ENCODE measurements around the gene NEK4. TPM values are rescaled to one million over a fixed set of nuclear protein-coding genes. Genes with fewer than 3 reads are reported as not detected.

The NEK4 gene
- polyA plus RNA-seq, 1 of the 3 experiments (the other 2 are of a cell fraction) = 8.8 TPM

- Histone ChIP-seq H2AFZ (ENCODE audit: low read depth) (no peak overlapping the region), H3K36me3 (replicated peaks in 1 of 2; ENCODE audit: control insufficient read depth in 1 of 2, insufficient read depth in 2 of 2, low read length in 1 of 2) (peaks cover 54 to 65% of the 10 kb centered on the region in 2 experiments), H3K4me1 (ENCODE audit: control insufficient read depth in 1 of 2, insufficient read depth in 2 of 2, low read depth in 1 of 2, low read length in 1 of 2) (no peaks in the 10 kb centered on the region), H3K4me3 (ENCODE audit: low read depth in 2 of 2, low read length in 1 of 2) (no peak overlapping the region), H3K79me2 (ENCODE audit: insufficient read depth) (peaks cover 10% of the 10 kb centered on the region), H3K27ac (ENCODE audit: low read depth in 2 of 2, low read length in 1 of 2) (no peak overlapping the region), H4K20me1 (ENCODE audit: insufficient read depth) (no peaks in the 10 kb centered on the region), H3K9ac (no peak overlapping the region), H3F3A (replicated peaks; ENCODE audit: insufficient read depth) (no peaks in the 10 kb centered on the region), H3K9me2 (no peaks in the 10 kb centered on the region), H3K27me3 (ENCODE audit: insufficient read depth) (no peaks in the 10 kb centered on the region), H3K4me2 (no peak overlapping the region), H3K9me3 (no peaks in the 10 kb centered on the region)
- POLR2A ChIA-PET = no interaction called here
- WGBS (ENCODE audit: low lambda C conversion rate) = 94% methylated on average over 2 of the region's 2 CpGs
- CTCF ChIA-PET = no interaction called here
- no peak for DNase-seq
- TF ChIP-seq RCOR1 (IDR thresholded peaks at IDR 0.05; ENCODE audit: low read length) (no peak), GABPA (IDR thresholded peaks at IDR 0.05; ENCODE audit: low read depth) (no peak), CTCF (IDR thresholded peaks at IDR 0.05) (no peak), EZH2phosphoT487 (IDR thresholded peaks at IDR 0.05; ENCODE audit: borderline replicate concordance, low read depth) (no peak)
Measured at GRCh38 chr3:52763466-52763865, 7.3 kb downstream of the NEK4 start.

DNA sequence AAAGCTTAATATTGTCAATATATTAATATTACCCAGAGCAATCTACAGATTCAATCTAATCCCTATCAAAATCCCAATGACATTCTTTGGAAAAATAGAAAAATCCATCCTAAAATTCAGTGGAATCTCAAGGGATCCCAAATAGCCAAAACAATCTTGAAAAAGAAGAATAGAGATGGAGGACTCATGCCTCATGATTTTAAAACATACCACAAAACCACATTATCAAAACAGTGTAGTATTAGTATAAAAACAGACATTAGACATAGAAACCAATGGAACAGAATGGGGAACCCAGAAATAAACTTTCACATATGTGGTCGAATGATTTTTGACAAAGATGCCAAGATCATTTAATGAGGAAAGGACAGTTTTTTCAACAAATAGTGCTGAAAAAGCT is 14.6 kb downstream of the NEK4 start:
- Histone ChIP-seq H3K4me1 (ENCODE audit: control insufficient read depth in 1 of 2, insufficient read depth in 2 of 2, low read depth in 1 of 2, low read length in 1 of 2) (no peaks in the 10 kb centered on the region), H3K79me2 (ENCODE audit: insufficient read depth) (0 out of 2 replicates have a peak, but pooled peaks cover 2% of the 10 kb centered on the region), H3K36me3 (replicated peaks in 1 of 2; ENCODE audit: control insufficient read depth in 1 of 2, insufficient read depth in 2 of 2, low read length in 1 of 2) (peaks cover 32 to 63% of the 10 kb centered on the region in 2 experiments), H3F3A (replicated peaks; ENCODE audit: insufficient read depth) (no peaks in the 10 kb centered on the region), H3K9ac (no peak overlapping the region), H3K27ac (ENCODE audit: low read depth in 2 of 2, low read length in 1 of 2) (no peak overlapping the region), H3K9me3 (no peaks in the 10 kb centered on the region), H2AFZ (ENCODE audit: low read depth) (no peak overlapping the region), H4K20me1 (ENCODE audit: insufficient read depth) (no peaks in the 10 kb centered on the region), H3K27me3 (ENCODE audit: insufficient read depth) (no peaks in the 10 kb centered on the region), H3K9me2 (no peaks in the 10 kb centered on the region), H3K4me2 (no peak overlapping the region), H3K4me3 (ENCODE audit: low read depth in 2 of 2, low read length in 1 of 2) (no peak overlapping the region)
- TF ChIP-seq MEF2A (IDR thresholded peaks at IDR 0.05; ENCODE audit: borderline replicate concordance, low read depth) (no peak), POLR2AphosphoS5 (IDR thresholded peaks at IDR 0.05; ENCODE audit: low read depth, low read length) (no peak), MAX (IDR thresholded peaks at IDR 0.05; ENCODE audit: low read depth) (no peak), RFX5 (IDR thresholded peaks at IDR 0.05; ENCODE audit: low read length) (no peak), CTCF (IDR thresholded peaks at IDR 0.05) (no peak), ZBTB33 (IDR thresholded peaks at IDR 0.05; ENCODE audit: borderline replicate concordance, low read depth) (no peak), GATA2 (CRISPR knock-in tag; IDR thresholded peaks at IDR 0.05) (no peak), FOXJ3 (CRISPR knock-in tag; IDR thresholded peaks at IDR 0.05) (no peak), EP300 (IDR thresholded peaks at IDR 0.05; ENCODE audit: borderline replicate concordance in 1 of 2, low read depth in 1 of 2, low read length in 1 of 2) (no peak), NRF1 (IDR thresholded peaks at IDR 0.05; ENCODE audit: low read depth, low read length) (no peak), TEAD4 (IDR thresholded peaks at IDR 0.05; ENCODE audit: borderline replicate concordance, insufficient read depth) (no peak), TAF1 (IDR thresholded peaks at IDR 0.05; ENCODE audit: borderline replicate concordance, low read depth, low read length) (no peak), RAD21 (IDR thresholded peaks at IDR 0.05; ENCODE audit: low read length) (no peak), RXRA (IDR thresholded peaks at IDR 0.05; ENCODE audit: borderline replicate concordance, low read depth) (no peak), SMC3 (IDR thresholded peaks at IDR 0.05; ENCODE audit: low read depth, low read length) (no peak), GABPA (IDR thresholded peaks at IDR 0.05; ENCODE audit: low read depth) (no peak), YY1 (IDR thresholded peaks at IDR 0.05; ENCODE audit: low read depth) (no peak)
- TF ChIP-seq, protein P1, sequence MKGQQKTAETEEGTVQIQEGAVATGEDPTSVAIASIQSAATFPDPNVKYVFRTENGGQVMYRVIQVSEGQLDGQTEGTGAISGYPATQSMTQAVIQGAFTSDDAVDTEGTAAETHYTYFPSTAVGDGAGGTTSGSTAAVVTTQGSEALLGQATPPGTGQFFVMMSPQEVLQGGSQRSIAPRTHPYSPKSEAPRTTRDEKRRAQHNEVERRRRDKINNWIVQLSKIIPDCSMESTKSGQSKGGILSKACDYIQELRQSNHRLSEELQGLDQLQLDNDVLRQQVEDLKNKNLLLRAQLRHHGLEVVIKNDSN (IDR thresholded peaks at IDR 0.05; ENCODE audit: borderline replicate concordance, low read depth) = no peak
- CTCF ChIA-PET = interaction anchor here (2.4 kb wide), 1 partner anchor 14 kb away, joined by 6 read pairs; no protein-coding TSS in a partner anchor
- POLR2A ChIA-PET = no interaction called here
- 93% methylated on average over 1 of the region's 1 CpG for WGBS (ENCODE audit: low lambda C conversion rate)
- DNase-seq = no peak
